Measurements from ENCODE around the gene MGAT3. TPM values are rescaled to one million over a fixed set of nuclear protein-coding genes. Genes with fewer than 3 reads are reported as not detected.

Gene MGAT3
- total RNA-seq, 2 experiments from 2014 or later: 7.0 to 7.2 TPM

GRCh38 chr22:39418696-39419095, 38.1 kb upstream of the MGAT3 start:
- Mint-ChIP-seq H3K27me3 (no peaks in the 10 kb centered on the region), H3K36me3 (peaks cover 22% of the 10 kb centered on the region), H3K4me1 (peaks cover 13% of the 10 kb centered on the region), H3K4me3 (no peak overlapping the region), H3K9me3 (no peaks in the 10 kb centered on the region), H3K27ac (no peak overlapping the region)
- DNase-seq (no peak), ATAC-seq (ENCODE audit: low read depth) (no peak)
- POLR2A ChIA-PET: interaction anchor here (0.6 kb wide), 1 partner anchor 101 kb away, joined by 3 read pairs; no protein-coding TSS in a partner anchor

GRCh38 chr22:39419096-39419495, 37.7 kb upstream of the MGAT3 start:
- no peak overlapping the region for H3K4me3 Mint-ChIP-seq
- POLR2A ChIA-PET: interaction anchor here (0.6 kb wide), 1 partner anchor 101 kb away, joined by 3 read pairs; no protein-coding TSS in a partner anchor
- H3K27ac Mint-ChIP-seq: no peak overlapping the region
- no peak for ATAC-seq (ENCODE audit: low read depth)
- peaks cover 9% of the 10 kb centered on the region for H3K4me1 Mint-ChIP-seq
- H3K27me3 Mint-ChIP-seq: no peaks in the 10 kb centered on the region
- no peak for DNase-seq
- no peaks in the 10 kb centered on the region for H3K9me3 Mint-ChIP-seq
- peaks cover 20% of the 10 kb centered on the region for H3K36me3 Mint-ChIP-seq

GRCh38 chr22:39419911-39420310, 36.9 kb upstream of the MGAT3 start:
- DNase-seq (no peak), ATAC-seq (ENCODE audit: low read depth) (no peak)
- Mint-ChIP-seq H3K9me3 (no peaks in the 10 kb centered on the region), H3K36me3 (peaks cover 21% of the 10 kb centered on the region), H3K27ac (no peak overlapping the region), H3K4me3 (no peak overlapping the region), H3K27me3 (no peaks in the 10 kb centered on the region), H3K4me1 (peaks cover 4% of the 10 kb centered on the region)
- POLR2A ChIA-PET: no interaction called here

GRCh38 chr22:39421691-39422090, 35.1 kb upstream of the MGAT3 start:
- no peak overlapping the region for H3K4me3 Mint-ChIP-seq
- H3K27ac Mint-ChIP-seq: no peak overlapping the region
- no peaks in the 10 kb centered on the region for H3K9me3 Mint-ChIP-seq
- H3K36me3 Mint-ChIP-seq: peaks cover 21% of the 10 kb centered on the region
- ATAC-seq (ENCODE audit: low read depth) (no peak), DNase-seq (no peak)
- no peaks in the 10 kb centered on the region for H3K27me3 Mint-ChIP-seq
- POLR2A ChIA-PET: no interaction called here
- H3K4me1 Mint-ChIP-seq: no peaks in the 10 kb centered on the region

GRCh38 chr22:39422101-39422500, 34.7 kb upstream of the MGAT3 start:
- H3K9me3 Mint-ChIP-seq: no peaks in the 10 kb centered on the region
- H3K27ac Mint-ChIP-seq: no peak overlapping the region
- H3K4me3 Mint-ChIP-seq: no peak overlapping the region
- no peaks in the 10 kb centered on the region for H3K4me1 Mint-ChIP-seq
- ATAC-seq (ENCODE audit: low read depth): no peak
- H3K27me3 Mint-ChIP-seq: no peaks in the 10 kb centered on the region
- POLR2A ChIA-PET: no interaction called here
- DNase-seq: no peak
- H3K36me3 Mint-ChIP-seq: peaks cover 21% of the 10 kb centered on the region

GRCh38 chr22:39422721-39423120, 34.1 kb upstream of the MGAT3 start:
- H3K9me3 Mint-ChIP-seq: no peaks in the 10 kb centered on the region
- DNase-seq (no peak), ATAC-seq (ENCODE audit: low read depth) (no peak)
- no peak overlapping the region for H3K27ac Mint-ChIP-seq
- no peaks in the 10 kb centered on the region for H3K27me3 Mint-ChIP-seq
- POLR2A ChIA-PET: no interaction called here
- H3K4me3 Mint-ChIP-seq: no peak overlapping the region
- H3K4me1 Mint-ChIP-seq: no peaks in the 10 kb centered on the region
- peaks cover 21% of the 10 kb centered on the region for H3K36me3 Mint-ChIP-seq

GRCh38 chr22:39423976-39424375, 32.8 kb upstream of the MGAT3 start:
- no peaks in the 10 kb centered on the region for H3K4me1 Mint-ChIP-seq
- H3K4me3 Mint-ChIP-seq: no peak overlapping the region
- DNase-seq (no peak), ATAC-seq (ENCODE audit: low read depth) (no peak)
- H3K27ac Mint-ChIP-seq: no peak overlapping the region
- no peaks in the 10 kb centered on the region for H3K27me3 Mint-ChIP-seq
- POLR2A ChIA-PET: no interaction called here
- no peaks in the 10 kb centered on the region for H3K9me3 Mint-ChIP-seq
- peaks cover 14% of the 10 kb centered on the region for H3K36me3 Mint-ChIP-seq

- H3K4me1 Mint-ChIP-seq: no peaks in the 10 kb centered on the region
- no peaks in the 10 kb centered on the region for H3K9me3 Mint-ChIP-seq
- H3K27me3 Mint-ChIP-seq: no peaks in the 10 kb centered on the region
- no peak for ATAC-seq (ENCODE audit: low read depth)
- H3K27ac Mint-ChIP-seq: no peak overlapping the region
- POLR2A ChIA-PET: no interaction called here
- no peak overlapping the region for H3K4me3 Mint-ChIP-seq
- DNase-seq: no peak
- peaks cover 5% of the 10 kb centered on the region for H3K36me3 Mint-ChIP-seq
Observed at GRCh38 chr22:39426380-39427043, 30.3 kb upstream of the MGAT3 start.

GRCh38 chr22:39427751-39428596, 28.8 kb upstream of the MGAT3 start:
- POLR2A ChIA-PET: no interaction called here
- no peak for DNase-seq
- no peak overlapping the region for H3K27ac Mint-ChIP-seq
- no peak for ATAC-seq (ENCODE audit: low read depth)
- H3K36me3 Mint-ChIP-seq: peaks cover 4% of the 10 kb centered on the region
- H3K4me1 Mint-ChIP-seq: no peaks in the 10 kb centered on the region
- H3K4me3 Mint-ChIP-seq: no peak overlapping the region
- no peaks in the 10 kb centered on the region for H3K27me3 Mint-ChIP-seq
- H3K9me3 Mint-ChIP-seq: no peaks in the 10 kb centered on the region

GRCh38 chr22:39428597-39429071, 28.2 kb upstream of the MGAT3 start:
- H3K4me3 Mint-ChIP-seq: no peak overlapping the region

GRCh38 chr22:39429186-39429585, 27.6 kb upstream of the MGAT3 start:
- Mint-ChIP-seq H3K27ac (no peak overlapping the region), H3K4me3 (no peak overlapping the region), H3K36me3 (peaks cover under 1% of the 10 kb centered on the region), H3K9me3 (no peaks in the 10 kb centered on the region), H3K27me3 (no peaks in the 10 kb centered on the region), H3K4me1 (no peaks in the 10 kb centered on the region)
- no peak for DNase-seq
- no peak for ATAC-seq (ENCODE audit: low read depth)
- POLR2A ChIA-PET: no interaction called here

More at GRCh38 chr22:39428597-39429071, 28.2 kb upstream of the MGAT3 start:
- DNase-seq (no peak), ATAC-seq (ENCODE audit: low read depth) (no peak)
- Mint-ChIP-seq H3K9me3 (no peaks in the 10 kb centered on the region), H3K27me3 (no peaks in the 10 kb centered on the region), H3K27ac (no peak overlapping the region), H3K36me3 (peaks cover 4% of the 10 kb centered on the region), H3K4me1 (no peaks in the 10 kb centered on the region)
- POLR2A ChIA-PET: no interaction called here

GRCh38 chr22:39429916-39430575, 26.8 kb upstream of the MGAT3 start:
- POLR2A ChIA-PET: no interaction called here
- ATAC-seq (ENCODE audit: low read depth): no peak
- Mint-ChIP-seq H3K27ac (no peak overlapping the region), H3K36me3 (no peaks in the 10 kb centered on the region), H3K9me3 (no peaks in the 10 kb centered on the region), H3K4me1 (no peaks in the 10 kb centered on the region), H3K4me3 (no peak overlapping the region), H3K27me3 (no peaks in the 10 kb centered on the region)
- DNase-seq: no peak

- no peak for ATAC-seq (ENCODE audit: low read depth)
- Mint-ChIP-seq H3K4me3 (no peak overlapping the region), H3K27me3 (no peaks in the 10 kb centered on the region), H3K9me3 (no peaks in the 10 kb centered on the region), H3K4me1 (no peaks in the 10 kb centered on the region), H3K27ac (peak overlapping the region; percentile 48), H3K36me3 (no peaks in the 10 kb centered on the region)
- no peak for DNase-seq
- POLR2A ChIA-PET: no interaction called here
Observed at GRCh38 chr22:39430576-39431150, 26.1 kb upstream of the MGAT3 start.
